Measurements from ENCODE around the gene CNIH2.

The CNIH2 gene

GRCh38 chr11:66299186-66299585 is 21.2 kb downstream of the CNIH2 start:
- Histone ChIP-seq H3K4me2 (ENCODE audit: low read depth, low read length, poor library complexity, severe bottlenecking) (no peak overlapping the region), H3K9me3 (ENCODE audit: insufficient read depth, low read depth, low read length) (no peaks in the 10 kb centered on the region), H4K20me1 (ENCODE audit: insufficient read depth, low read length, poor library complexity, severe bottlenecking) (no peaks in the 10 kb centered on the region), H3K79me2 (ENCODE audit: insufficient read depth, low read length) (no peaks in the 10 kb centered on the region), H3K36me3 (ENCODE audit: insufficient read depth, low read length) (no peaks in the 10 kb centered on the region), H3F3A (ENCODE audit: low read depth) (no peaks in the 10 kb centered on the region), H3K27me3 (ENCODE audit: insufficient read depth, low read length, poor library complexity, severe bottlenecking) (no peaks in the 10 kb centered on the region), H3K4me3 (ENCODE audit: low read length, poor library complexity, severe bottlenecking) (no peak overlapping the region), H3K9me2 (replicated peaks; ENCODE audit: low read depth, low read length) (no peaks in the 10 kb centered on the region), H2AFZ (ENCODE audit: low read length) (no peak overlapping the region), H3K9ac (ENCODE audit: low read depth, low read length, poor library complexity, severe bottlenecking) (no peak overlapping the region), H3K4me1 (ENCODE audit: insufficient read depth, low read length, poor library complexity, severe bottlenecking) (no peaks in the 10 kb centered on the region)
- TF ChIP-seq EZH2phosphoT487 (IDR thresholded peaks at IDR 0.05; ENCODE audit: borderline replicate concordance): no peak
- TF ChIP-seq CTCF (conservative IDR thresholded peaks at IDR 0.05; ENCODE audit: low read length): no peak

GRCh38 chr11:66302656-66303055 is 24.7 kb downstream of the CNIH2 start:
- H3K9ac ChIP-seq (ENCODE audit: low read depth, low read length, poor library complexity, severe bottlenecking): no peak overlapping the region
- no peak overlapping the region for H3K4me3 ChIP-seq (ENCODE audit: low read length, poor library complexity, severe bottlenecking)
- H3K4me1 ChIP-seq (ENCODE audit: insufficient read depth, low read length, poor library complexity, severe bottlenecking): no peaks in the 10 kb centered on the region
- no peaks in the 10 kb centered on the region for H3F3A ChIP-seq (ENCODE audit: low read depth)
- no peaks in the 10 kb centered on the region for H3K9me3 ChIP-seq (ENCODE audit: insufficient read depth, low read depth, low read length)
- no peaks in the 10 kb centered on the region for H4K20me1 ChIP-seq (ENCODE audit: insufficient read depth, low read length, poor library complexity, severe bottlenecking)
- no peaks in the 10 kb centered on the region for H3K79me2 ChIP-seq (ENCODE audit: insufficient read depth, low read length)
- no peak for TF ChIP-seq EZH2phosphoT487 (IDR thresholded peaks at IDR 0.05; ENCODE audit: borderline replicate concordance)
- no peak for TF ChIP-seq CTCF (conservative IDR thresholded peaks at IDR 0.05; ENCODE audit: low read length)
- H3K4me2 ChIP-seq (ENCODE audit: low read depth, low read length, poor library complexity, severe bottlenecking): no peak overlapping the region
- H3K36me3 ChIP-seq (ENCODE audit: insufficient read depth, low read length): no peaks in the 10 kb centered on the region
- no peaks in the 10 kb centered on the region for H3K27me3 ChIP-seq (ENCODE audit: insufficient read depth, low read length, poor library complexity, severe bottlenecking)
- no peak overlapping the region for H2AFZ ChIP-seq (ENCODE audit: low read length)
- H3K9me2 ChIP-seq (replicated peaks; ENCODE audit: low read depth, low read length): no peaks in the 10 kb centered on the region

- Histone ChIP-seq H3K79me2 (ENCODE audit: insufficient read depth, low read length) (no peaks in the 10 kb centered on the region), H2AFZ (ENCODE audit: low read length) (no peak overlapping the region), H3K27me3 (ENCODE audit: insufficient read depth, low read length, poor library complexity, severe bottlenecking) (no peaks in the 10 kb centered on the region), H3K9ac (ENCODE audit: low read depth, low read length, poor library complexity, severe bottlenecking) (no peak overlapping the region), H3K9me3 (ENCODE audit: insufficient read depth, low read depth, low read length) (no peaks in the 10 kb centered on the region), H3K4me2 (ENCODE audit: low read depth, low read length, poor library complexity, severe bottlenecking) (no peak overlapping the region), H3F3A (ENCODE audit: low read depth) (no peaks in the 10 kb centered on the region), H4K20me1 (ENCODE audit: insufficient read depth, low read length, poor library complexity, severe bottlenecking) (no peaks in the 10 kb centered on the region), H3K4me1 (ENCODE audit: insufficient read depth, low read length, poor library complexity, severe bottlenecking) (peaks cover 16% of the 10 kb centered on the region), H3K36me3 (ENCODE audit: insufficient read depth, low read length) (no peaks in the 10 kb centered on the region), H3K9me2 (replicated peaks; ENCODE audit: low read depth, low read length) (no peaks in the 10 kb centered on the region), H3K4me3 (ENCODE audit: low read length, poor library complexity, severe bottlenecking) (no peak overlapping the region)
- TF ChIP-seq CTCF (conservative IDR thresholded peaks at IDR 0.05; ENCODE audit: low read length) (no peak), EZH2phosphoT487 (IDR thresholded peaks at IDR 0.05; ENCODE audit: borderline replicate concordance) (no peak)
These were observed 31.5 kb downstream of the CNIH2 start for GRCh38 chr11:66309475-66309874.

Data from Loucy (cell line).